Stimulated activated naive CD4-positive, alpha-beta T cell treated with Interleukin-2 at 50 U/mL for 16 hours (primary cell): ENCODE measurements around the gene CALHM2.

Experiments used
- DNase-seq: peaks from one replicate; lab custom pipeline; 2025; lab: John Stamatoyannopoulos, UW

The CALHM2 gene

GRCh38 chr10:103416436-103417147 lies 35.6 kb downstream of the CALHM2 start:
- DNase-seq: peak; percentile 18

- DNase-seq: no peak
Observed at GRCh38 chr10:103415581-103415980, 36.6 kb downstream of the CALHM2 start.

DNA sequence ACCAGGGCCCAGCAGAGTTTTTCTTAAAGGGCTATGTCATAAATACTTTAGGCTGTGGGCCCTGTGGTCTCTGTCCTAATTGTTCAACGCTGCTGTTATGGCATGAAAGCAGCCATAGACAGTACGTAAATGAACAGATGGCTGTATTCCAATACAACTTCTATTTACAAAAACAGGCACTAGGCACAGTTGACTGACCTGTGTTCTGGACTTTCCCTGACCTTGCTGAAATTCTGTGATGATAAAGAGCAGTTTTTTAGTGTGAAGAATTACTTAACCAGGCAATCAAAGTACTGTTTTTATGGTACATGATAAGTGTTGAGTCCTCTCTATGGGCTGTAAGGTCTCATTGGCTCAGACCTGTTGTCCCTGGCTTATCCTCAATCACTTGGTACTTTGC lies 38.6 kb downstream of the CALHM2 start:
- DNase-seq: no peak

DNA sequence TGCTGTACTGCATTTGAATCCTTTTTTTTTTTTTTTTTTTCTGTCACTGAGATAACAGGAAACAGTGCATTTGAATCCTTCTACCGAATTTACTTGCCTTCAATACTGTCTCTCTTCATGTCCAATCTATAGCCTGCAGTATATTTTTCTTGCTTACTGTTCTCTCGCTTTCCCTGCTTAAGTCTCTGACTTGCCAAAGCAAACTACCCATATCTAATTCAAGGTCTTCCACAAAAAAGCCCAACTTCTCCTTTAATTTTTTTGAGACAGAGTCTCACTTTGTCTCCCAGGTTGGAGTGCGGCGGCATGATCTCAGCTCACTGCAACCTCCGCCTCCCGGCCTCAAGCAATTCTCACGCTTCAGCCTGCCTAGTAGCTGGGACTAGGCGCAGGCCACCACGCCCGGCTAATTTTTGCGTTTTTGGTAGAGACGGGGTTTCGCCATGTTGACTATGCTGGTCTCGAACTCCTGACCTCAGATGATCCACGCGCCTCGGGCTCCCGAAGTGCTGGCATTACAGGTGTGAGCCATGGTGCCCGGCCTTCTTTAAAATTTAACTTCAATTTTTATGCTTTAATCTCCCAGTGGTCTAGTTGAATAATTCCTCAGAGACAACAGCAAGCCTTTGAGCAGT lies 54.9 kb downstream of the CALHM2 start:
- peak; percentile 12 for DNase-seq

- DNase-seq: no peak
Observed at GRCh38 chr10:103396789-103397087, 55.4 kb downstream of the CALHM2 start.
